ENCODE measurements around the gene ACO1.

DNA sequence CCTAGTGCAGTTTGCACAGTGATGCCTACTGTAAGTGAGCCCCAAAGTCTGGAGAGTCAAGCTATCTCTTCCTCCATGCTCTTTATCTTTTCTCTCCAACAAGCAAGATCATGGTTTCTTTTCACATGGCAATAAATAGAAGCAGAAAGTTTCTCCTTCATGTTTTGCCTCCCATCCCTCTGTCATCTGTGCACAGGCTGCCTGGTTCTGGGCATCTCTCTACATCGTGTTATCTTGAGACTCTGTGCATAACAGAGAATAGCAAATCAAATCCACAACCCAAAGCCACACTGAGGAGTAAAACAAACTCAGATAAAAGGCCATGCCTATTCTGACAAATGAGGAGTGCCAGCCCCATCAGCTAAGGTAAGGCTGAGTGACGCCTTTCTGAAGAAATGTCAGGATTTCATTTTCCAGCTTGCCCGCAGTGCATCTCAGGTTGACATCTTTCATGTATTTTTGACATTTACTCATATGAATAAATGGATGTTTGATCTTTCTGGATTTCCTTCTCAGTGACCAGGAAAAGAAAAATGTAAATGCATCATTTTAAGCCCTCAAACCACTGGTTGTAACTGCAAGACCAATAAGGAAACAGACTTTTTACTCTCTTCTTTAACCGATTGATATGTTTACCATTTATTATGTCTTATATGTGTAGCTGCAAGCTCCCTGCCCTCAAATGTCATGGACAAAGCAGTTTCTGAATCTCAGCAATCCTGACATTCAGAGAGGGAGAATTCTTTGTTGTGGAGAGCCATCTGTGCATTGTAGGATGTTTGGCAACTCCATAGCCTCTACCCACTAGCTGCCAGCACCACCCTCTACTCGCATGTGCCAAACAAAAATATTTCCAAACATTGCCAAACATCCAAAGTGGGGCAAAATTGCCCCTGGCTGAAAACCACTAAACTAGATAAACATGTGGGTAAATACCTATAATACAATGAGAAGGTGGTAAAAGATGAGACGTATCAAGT lies 49.2 kb upstream of the ACO1 start:
- TF ChIP-seq POLR2AphosphoS5 (IDR thresholded peaks at IDR 0.05; ENCODE audit: low read depth, low read length) (no peak), POLR2A (IDR thresholded peaks at IDR 0.05; ENCODE audit: low read depth, low read length) (no peak)
